Measurements from ENCODE around the gene HMX2. TPM values are rescaled to one million over a fixed set of nuclear protein-coding genes. Genes with fewer than 3 reads are reported as not detected.

HMX2 gene
- total and polyA plus RNA-seq, 2 of the 8 experiments (the other 6 are each of a cell fraction or from before 2014, with no cell fraction given), result 2.0 to 2.7 TPM

DNA sequence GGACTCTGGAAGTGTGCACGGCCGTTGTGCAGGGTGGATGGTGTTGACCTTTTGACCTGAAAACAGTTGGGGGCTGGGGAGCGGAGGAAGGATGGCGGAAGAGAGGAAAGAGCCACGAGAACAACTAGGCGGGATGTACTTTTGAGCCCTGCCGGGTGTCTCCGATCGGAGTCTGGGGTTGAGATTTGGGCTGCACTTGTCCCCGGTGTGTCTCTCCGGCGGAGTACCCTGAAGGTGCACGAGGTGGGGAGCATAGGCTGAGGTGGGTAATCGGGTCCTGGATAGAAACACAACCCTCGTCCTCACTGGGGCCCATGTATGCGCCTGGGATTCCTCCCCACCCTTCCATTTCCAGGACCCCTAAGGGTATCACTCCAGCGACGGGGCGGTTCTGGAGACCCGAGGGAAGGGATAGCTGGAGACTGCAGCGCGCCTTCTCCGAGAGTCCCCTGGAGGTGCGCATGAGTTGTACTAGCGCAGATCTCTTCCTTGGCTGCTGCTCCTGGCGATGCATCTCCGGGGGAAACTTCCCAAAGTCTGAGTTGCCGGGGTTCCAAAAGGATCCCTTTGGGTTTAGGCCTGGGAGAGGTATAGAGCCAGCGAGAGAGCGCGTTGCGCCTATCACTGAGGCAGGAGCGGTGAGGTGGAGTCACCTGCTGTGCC lies 4.6 kb upstream of the HMX2 start (continued):
- TF ChIP-seq RXRA (IDR thresholded peaks at IDR 0.05; ENCODE audit: insufficient read depth, low read depth, low read length) (no peak), HDAC2 (IDR thresholded peaks at IDR 0.05; ENCODE audit: borderline replicate concordance in 1 of 2, low read depth in 2 of 2, low read length in 2 of 2) (no peak), KDM4A (IDR thresholded peaks at IDR 0.05; ENCODE audit: low read depth, low read length, severe bottlenecking) (no peak)
